Liver (tissue), 9 donors: ENCODE data around the gene ALKBH5. TPM values are rescaled to one million over a fixed set of nuclear protein-coding genes. Genes with fewer than 3 reads are reported as not detected.

Experiments used
- DNase-seq: peaks from one replicate; pipeline ENCODE4 v3.0.0-alpha.2; 2017; ENCODE audit warnings: low spot score
- H3K27ac ChIP-seq, 2 donors: one replicate each; pipeline ENCODE4 v1.7.0; 2013; ENCODE audit warnings: inconsistent platforms in 2 of 2, low read length in 2 of 2, control low read depth in 1 of 2, low read depth in 1 of 2, mild to moderate bottlenecking in 1 of 2
- H3K27me3 ChIP-seq, 4 donors: one replicate each; pipeline versions ENCODE4 v1.6.1 to v1.7.0; 2013; ENCODE audit warnings: low read length in 3 of 4, inconsistent platforms in 1 of 4, mild to moderate bottlenecking in 1 of 4, moderate library complexity in 1 of 4; ENCODE audit not compliant: control insufficient read depth in 4 of 4, insufficient read depth in 4 of 4
- H3K36me3 ChIP-seq, 4 donors: one replicate each; pipeline versions ENCODE4 v1.6.1 to v1.7.0; 2013; ENCODE audit warnings: low read length in 3 of 4, mild to moderate bottlenecking in 3 of 4, low read depth in 1 of 4, moderate library complexity in 1 of 4; ENCODE audit not compliant: control insufficient read depth in 4 of 4, insufficient read depth in 3 of 4
- H3K4me1 ChIP-seq, 4 donors: one replicate each; pipeline versions ENCODE4 v1.6.1 to v1.7.0; 2013; ENCODE audit warnings: low read length in 3 of 4, mild to moderate bottlenecking in 3 of 4, moderate library complexity in 1 of 4; ENCODE audit not compliant: control insufficient read depth in 4 of 4, insufficient read depth in 4 of 4
- H3K4me3 ChIP-seq, 3 donors: one replicate each; pipeline versions ENCODE4 v1.6.1 to v1.7.0; 2013; ENCODE audit warnings: low read length in 3 of 3, control low read depth in 1 of 3, low read depth in 1 of 3, mild to moderate bottlenecking in 1 of 3
- H3K9ac ChIP-seq, 2 donors: one replicate each; pipeline ENCODE4 v1.7.0; 2013; ENCODE audit warnings: low read length in 2 of 2, mild to moderate bottlenecking in 2 of 2, moderate library complexity in 2 of 2, control low read depth in 1 of 2, low read depth in 1 of 2
- H3K9me3 ChIP-seq, 4 donors: one replicate each; pipeline versions ENCODE4 v1.6.1 to v1.7.0; 2013; ENCODE audit warnings: low read length in 3 of 4; ENCODE audit not compliant: control insufficient read depth in 4 of 4
- EGR1 ChIP-seq, 2 donors: IDR thresholded peaks; 2 replicates each; pipeline ENCODE4 v1.6.1; 2016 to 2018; ENCODE audit warnings: antibody characterized with exemption in 2 of 2, low read depth in 2 of 2
- FOXA1 ChIP-seq: IDR thresholded peaks from 2 replicates; pipeline ENCODE4 v1.6.1; 2016; ENCODE audit warnings: antibody characterized with exemption
- FOXA2 ChIP-seq: IDR thresholded peaks from 2 replicates; pipeline ENCODE4 v1.6.1; 2016; ENCODE audit warnings: antibody characterized with exemption
- GABPA ChIP-seq, 2 donors: IDR thresholded peaks in 1 of 2; conservative IDR thresholded peaks in 1 of 2; 2 replicates each; pipeline ENCODE4 v1.6.1; 2016; ENCODE audit warnings: antibody characterized with exemption in 2 of 2, mild to moderate bottlenecking in 1 of 2, moderate library complexity in 1 of 2
- HNF4A ChIP-seq, 2 donors: conservative IDR thresholded peaks; 2 replicates each; pipeline ENCODE4 v1.6.1; 2016; ENCODE audit warnings: antibody characterized with exemption in 2 of 2, mild to moderate bottlenecking in 2 of 2
- HNF4G ChIP-seq: IDR thresholded peaks from 2 replicates; pipeline ENCODE4 v1.6.1; 2016; ENCODE audit warnings: antibody characterized with exemption
- JUND ChIP-seq, 2 donors: IDR thresholded peaks; 2 replicates each; pipeline ENCODE4 v1.6.1; 2016; ENCODE audit warnings: antibody characterized with exemption in 2 of 2
- NR2F2 ChIP-seq: IDR thresholded peaks from 2 replicates; pipeline ENCODE4 v1.6.1; 2016; ENCODE audit warnings: antibody characterized with exemption
- RAD21 ChIP-seq, 2 donors: IDR thresholded peaks; 2 replicates each; pipeline ENCODE4 v1.6.1; 2016; ENCODE audit warnings: antibody characterized with exemption in 2 of 2, mild to moderate bottlenecking in 2 of 2
- RXRA ChIP-seq, 2 donors: IDR thresholded peaks; 2 replicates each; pipeline ENCODE4 v1.6.1; 2017 to 2018; ENCODE audit warnings: antibody characterized with exemption in 2 of 2, mild to moderate bottlenecking in 1 of 2
- SP1 ChIP-seq: IDR thresholded peaks from 2 replicates; pipeline ENCODE4 v1.6.1; 2018; ENCODE audit warnings: antibody characterized with exemption, mild to moderate bottlenecking
- TAF1 ChIP-seq: conservative IDR thresholded peaks from 2 replicates; pipeline ENCODE4 v1.6.1; 2016; ENCODE audit warnings: antibody characterized with exemption, mild to moderate bottlenecking
- YY1 ChIP-seq: IDR thresholded peaks from 2 replicates; pipeline ENCODE4 v1.6.1; 2016; ENCODE audit warnings: antibody characterized with exemption, mild to moderate bottlenecking
- WGBS: extraction: QIAGEN DNeasy Blood & Tissue Kit; methylation state at CpG from one replicate; pipeline ENCODE4 v1.1.7; 2013; 5-methylcytosine and 5-hydroxymethylcytosine counted together
- polyA plus RNA-seq, 2 donors: library from polyadenylated mRNA; stranded (reverse) in 1 of 2; unstranded in 1 of 2; fragments of 200-250 nt in 1 of 2; fragments of >200 nt in 1 of 2; fragmentation: Nextera tagmentation in 1 of 2; extraction: Ambion mirVana in 1 of 2; gene quantifications; one replicate each; pipeline versions ENCODE4 v1.2.1 to v1.2.3, GENCODE V29; 2013 to 2015
- total RNA-seq, 2 donors: library from RNA; depleted of rRNA; stranded (reverse); fragments of >200 nt; gene quantifications; one replicate each; pipeline ENCODE4 v1.2.3, GENCODE V29; 2014
- TF ChIP-seq, protein P1 (sequence below): IDR thresholded peaks from 2 replicates; pipeline ENCODE4 v1.6.1; 2016; ENCODE audit warnings: antibody characterized with exemption
- TF ChIP-seq, protein P2 (sequence below): IDR thresholded peaks from 2 replicates; pipeline ENCODE4 v1.6.1; 2016; ENCODE audit warnings: antibody characterized with exemption
- TF ChIP-seq, protein P3 (sequence below): IDR thresholded peaks from 2 replicates; pipeline ENCODE4 v1.6.1; 2016; ENCODE audit warnings: antibody characterized with exemption
- TF ChIP-seq, protein P4 (sequence below): IDR thresholded peaks from 2 replicates; pipeline ENCODE4 v1.6.1; 2016; ENCODE audit warnings: antibody characterized with exemption, mild to moderate bottlenecking
- TF ChIP-seq, protein P5 (sequence below): fragments of 150-350 bp; IDR thresholded peaks from 2 replicates; pipeline ENCODE4 v1.5.1; 2017; ENCODE audit warnings: improper control_type of control experiment, low read depth, low read length; ENCODE audit not compliant: missing input control
- donor health status: healthy.
- donor health status: healthy.
- donor health status: healthy.
- donor health status: healthy.
- donor health status: healthy.

Gene ALKBH5
- total and polyA plus RNA-seq, 4 donors, result 30.5 to 67.8 (median 46.3) TPM

DNA sequence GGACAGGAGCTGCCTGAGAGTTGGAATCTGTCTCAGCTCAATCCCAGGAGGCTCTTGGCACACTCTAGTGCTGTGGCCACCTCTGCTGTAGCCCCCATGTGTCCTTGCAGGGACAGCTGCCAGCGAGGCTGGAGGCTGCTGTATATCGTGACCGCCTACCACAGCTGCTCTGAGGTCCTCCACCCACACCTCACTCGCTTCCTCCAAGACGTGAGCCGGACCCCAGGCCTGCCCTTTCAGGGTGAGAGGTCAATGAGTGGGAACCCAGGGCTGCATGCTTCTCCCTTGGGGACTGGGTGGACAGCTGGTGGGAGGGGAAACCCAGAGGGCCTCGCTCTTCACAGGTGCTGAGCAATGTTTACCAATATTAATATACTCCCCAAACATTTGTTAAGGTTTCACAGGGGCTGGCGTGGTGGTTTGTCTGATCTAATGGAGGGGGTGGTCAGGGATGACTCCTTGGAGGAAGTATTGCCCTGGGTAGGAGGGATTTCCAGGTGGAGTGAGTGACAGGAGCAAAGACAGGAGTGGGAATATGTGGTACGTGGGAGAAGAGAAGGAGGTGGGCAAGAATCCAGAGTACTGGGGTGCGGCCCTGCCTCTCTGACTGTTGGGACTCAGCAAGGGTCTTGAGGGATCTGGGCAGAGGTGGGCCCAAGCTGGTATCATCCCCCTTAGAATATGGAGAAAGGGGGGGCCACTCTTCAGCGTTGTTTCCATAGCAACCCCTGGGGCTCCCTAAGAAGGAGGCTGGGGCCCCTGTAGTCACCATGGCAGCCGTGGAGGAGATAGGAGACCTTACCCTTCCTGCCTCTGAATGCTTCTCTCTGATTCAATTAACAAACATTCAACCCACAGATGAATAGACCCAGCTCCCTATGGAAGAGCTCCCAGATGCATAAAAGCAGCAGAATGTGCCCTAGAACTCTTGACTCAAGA lies 22.2 kb upstream of the ALKBH5 start:
- no peaks in the 10 kb centered on the region for H3K36me3 ChIP-seq
- H3K27me3 ChIP-seq, result no peaks in the 10 kb centered on the region
- H3K4me3 ChIP-seq, result no peak overlapping the region
- H3K9ac ChIP-seq, result no peak overlapping the region
- no peak for DNase-seq
- H3K9me3 ChIP-seq, result no peaks in the 10 kb centered on the region
- H3K27ac ChIP-seq, result no peak overlapping the region
- 88% methylated on average over 12 of the region's 12 CpGs for whole genome bisulfite sequencing
- TF ChIP-seq, protein P1, sequence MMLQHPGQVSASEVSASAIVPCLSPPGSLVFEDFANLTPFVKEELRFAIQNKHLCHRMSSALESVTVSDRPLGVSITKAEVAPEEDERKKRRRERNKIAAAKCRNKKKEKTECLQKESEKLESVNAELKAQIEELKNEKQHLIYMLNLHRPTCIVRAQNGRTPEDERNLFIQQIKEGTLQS, result no peak
- TF ChIP-seq RAD21 (IDR thresholded peaks at IDR 0.05) (no peak), NR2F2 (no peak), JUND (IDR thresholded peaks at IDR 0.05) (no peak), GABPA (IDR thresholded peaks at IDR 0.05 in 1 of 2, conservative IDR thresholded peaks at IDR 0.05 in 1 of 2) (no peak), TAF1 (no peak), HNF4G (no peak), FOXA2 (no peak), HNF4A (conservative IDR thresholded peaks at IDR 0.05) (no peak), YY1 (no peak), SP1 (no peak), FOXA1 (no peak), EGR1 (IDR thresholded peaks at IDR 0.05; ENCODE audit: low read depth in 2 of 2) (no peak), RXRA (IDR thresholded peaks at IDR 0.05) (no peak)
- TF ChIP-seq, protein P2, sequence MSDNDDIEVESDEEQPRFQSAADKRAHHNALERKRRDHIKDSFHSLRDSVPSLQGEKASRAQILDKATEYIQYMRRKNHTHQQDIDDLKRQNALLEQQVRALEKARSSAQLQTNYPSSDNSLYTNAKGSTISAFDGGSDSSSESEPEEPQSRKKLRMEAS, result no peak
- TF ChIP-seq, protein P3, sequence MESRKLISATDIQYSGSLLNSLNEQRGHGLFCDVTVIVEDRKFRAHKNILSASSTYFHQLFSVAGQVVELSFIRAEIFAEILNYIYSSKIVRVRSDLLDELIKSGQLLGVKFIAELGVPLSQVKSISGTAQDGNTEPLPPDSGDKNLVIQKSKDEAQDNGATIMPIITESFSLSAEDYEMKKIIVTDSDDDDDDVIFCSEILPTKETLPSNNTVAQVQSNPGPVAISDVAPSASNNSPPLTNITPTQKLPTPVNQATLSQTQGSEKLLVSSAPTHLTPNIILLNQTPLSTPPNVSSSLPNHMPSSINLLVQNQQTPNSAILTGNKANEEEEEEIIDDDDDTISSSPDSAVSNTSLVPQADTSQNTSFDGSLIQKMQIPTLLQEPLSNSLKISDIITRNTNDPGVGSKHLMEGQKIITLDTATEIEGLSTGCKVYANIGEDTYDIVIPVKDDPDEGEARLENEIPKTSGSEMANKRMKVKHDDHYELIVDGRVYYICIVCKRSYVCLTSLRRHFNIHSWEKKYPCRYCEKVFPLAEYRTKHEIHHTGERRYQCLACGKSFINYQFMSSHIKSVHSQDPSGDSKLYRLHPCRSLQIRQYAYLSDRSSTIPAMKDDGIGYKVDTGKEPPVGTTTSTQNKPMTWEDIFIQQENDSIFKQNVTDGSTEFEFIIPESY, result no peak
- TF ChIP-seq, protein P4, sequence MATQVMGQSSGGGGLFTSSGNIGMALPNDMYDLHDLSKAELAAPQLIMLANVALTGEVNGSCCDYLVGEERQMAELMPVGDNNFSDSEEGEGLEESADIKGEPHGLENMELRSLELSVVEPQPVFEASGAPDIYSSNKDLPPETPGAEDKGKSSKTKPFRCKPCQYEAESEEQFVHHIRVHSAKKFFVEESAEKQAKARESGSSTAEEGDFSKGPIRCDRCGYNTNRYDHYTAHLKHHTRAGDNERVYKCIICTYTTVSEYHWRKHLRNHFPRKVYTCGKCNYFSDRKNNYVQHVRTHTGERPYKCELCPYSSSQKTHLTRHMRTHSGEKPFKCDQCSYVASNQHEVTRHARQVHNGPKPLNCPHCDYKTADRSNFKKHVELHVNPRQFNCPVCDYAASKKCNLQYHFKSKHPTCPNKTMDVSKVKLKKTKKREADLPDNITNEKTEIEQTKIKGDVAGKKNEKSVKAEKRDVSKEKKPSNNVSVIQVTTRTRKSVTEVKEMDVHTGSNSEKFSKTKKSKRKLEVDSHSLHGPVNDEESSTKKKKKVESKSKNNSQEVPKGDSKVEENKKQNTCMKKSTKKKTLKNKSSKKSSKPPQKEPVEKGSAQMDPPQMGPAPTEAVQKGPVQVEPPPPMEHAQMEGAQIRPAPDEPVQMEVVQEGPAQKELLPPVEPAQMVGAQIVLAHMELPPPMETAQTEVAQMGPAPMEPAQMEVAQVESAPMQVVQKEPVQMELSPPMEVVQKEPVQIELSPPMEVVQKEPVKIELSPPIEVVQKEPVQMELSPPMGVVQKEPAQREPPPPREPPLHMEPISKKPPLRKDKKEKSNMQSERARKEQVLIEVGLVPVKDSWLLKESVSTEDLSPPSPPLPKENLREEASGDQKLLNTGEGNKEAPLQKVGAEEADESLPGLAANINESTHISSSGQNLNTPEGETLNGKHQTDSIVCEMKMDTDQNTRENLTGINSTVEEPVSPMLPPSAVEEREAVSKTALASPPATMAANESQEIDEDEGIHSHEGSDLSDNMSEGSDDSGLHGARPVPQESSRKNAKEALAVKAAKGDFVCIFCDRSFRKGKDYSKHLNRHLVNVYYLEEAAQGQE, result no peak
- TF ChIP-seq, protein P5, sequence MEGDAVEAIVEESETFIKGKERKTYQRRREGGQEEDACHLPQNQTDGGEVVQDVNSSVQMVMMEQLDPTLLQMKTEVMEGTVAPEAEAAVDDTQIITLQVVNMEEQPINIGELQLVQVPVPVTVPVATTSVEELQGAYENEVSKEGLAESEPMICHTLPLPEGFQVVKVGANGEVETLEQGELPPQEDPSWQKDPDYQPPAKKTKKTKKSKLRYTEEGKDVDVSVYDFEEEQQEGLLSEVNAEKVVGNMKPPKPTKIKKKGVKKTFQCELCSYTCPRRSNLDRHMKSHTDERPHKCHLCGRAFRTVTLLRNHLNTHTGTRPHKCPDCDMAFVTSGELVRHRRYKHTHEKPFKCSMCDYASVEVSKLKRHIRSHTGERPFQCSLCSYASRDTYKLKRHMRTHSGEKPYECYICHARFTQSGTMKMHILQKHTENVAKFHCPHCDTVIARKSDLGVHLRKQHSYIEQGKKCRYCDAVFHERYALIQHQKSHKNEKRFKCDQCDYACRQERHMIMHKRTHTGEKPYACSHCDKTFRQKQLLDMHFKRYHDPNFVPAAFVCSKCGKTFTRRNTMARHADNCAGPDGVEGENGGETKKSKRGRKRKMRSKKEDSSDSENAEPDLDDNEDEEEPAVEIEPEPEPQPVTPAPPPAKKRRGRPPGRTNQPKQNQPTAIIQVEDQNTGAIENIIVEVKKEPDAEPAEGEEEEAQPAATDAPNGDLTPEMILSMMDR, result no peak
- peaks cover 0 to 2% (median under 1%) of the 10 kb centered on the region in 4 donors for H3K4me1 ChIP-seq
